Measurements from ENCODE around the gene COPS3.

The COPS3 gene

GRCh38 chr17:17252149-17252661 lies 28.8 kb downstream of the COPS3 start:
- in situ Hi-C loops (cut with MboI; ENCODE audit: low sequenced_read_pairs): no loop called here

GRCh38 chr17:17246879-17247278 lies 34.2 kb downstream of the COPS3 start:
- in situ Hi-C loops (cut with MboI; ENCODE audit: low sequenced_read_pairs): no loop called here

DNA sequence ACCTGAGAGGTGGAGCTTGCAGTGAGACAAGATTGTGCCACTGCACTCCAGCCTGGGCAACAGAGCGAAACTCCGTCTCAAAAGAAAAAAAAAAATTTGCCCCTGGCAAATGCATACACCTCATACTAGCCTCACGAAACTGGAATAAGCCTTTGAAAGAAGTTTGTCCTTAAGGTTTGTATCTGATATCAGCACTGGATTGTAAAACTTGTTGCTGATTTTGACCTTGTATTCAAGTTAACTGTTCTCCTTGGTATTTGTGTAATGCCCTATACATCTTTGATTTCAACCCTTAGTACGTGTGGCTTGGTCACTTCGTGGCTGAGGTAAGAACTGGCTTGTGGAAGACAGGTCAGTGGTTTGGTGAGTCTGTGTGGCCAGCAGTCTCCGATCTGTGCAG lies 37.9 kb downstream of the COPS3 start:
- in situ Hi-C loops (cut with MboI; ENCODE audit: low sequenced_read_pairs): no loop called here

DNA sequence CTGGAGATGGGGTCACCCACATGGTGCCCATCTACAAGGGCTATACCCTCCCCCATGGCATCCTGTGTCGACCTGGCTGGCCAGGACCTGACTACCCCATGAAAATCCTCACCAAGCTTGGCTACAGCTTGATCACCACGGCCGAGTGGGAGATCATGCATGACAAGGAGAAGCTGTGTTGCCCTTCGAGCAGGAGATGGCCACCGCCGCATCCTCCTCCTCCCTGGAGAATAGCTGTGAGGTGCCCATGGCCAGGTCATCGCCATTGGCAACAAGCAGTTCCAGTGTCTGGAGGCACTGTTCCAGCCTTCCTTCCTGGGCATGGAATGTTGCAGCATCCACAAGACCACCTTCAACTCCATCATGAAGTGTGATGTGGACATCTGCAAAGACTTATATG lies 38.8 kb downstream of the COPS3 start:
- in situ Hi-C loops (cut with MboI; ENCODE audit: low sequenced_read_pairs): no loop called here

DNA sequence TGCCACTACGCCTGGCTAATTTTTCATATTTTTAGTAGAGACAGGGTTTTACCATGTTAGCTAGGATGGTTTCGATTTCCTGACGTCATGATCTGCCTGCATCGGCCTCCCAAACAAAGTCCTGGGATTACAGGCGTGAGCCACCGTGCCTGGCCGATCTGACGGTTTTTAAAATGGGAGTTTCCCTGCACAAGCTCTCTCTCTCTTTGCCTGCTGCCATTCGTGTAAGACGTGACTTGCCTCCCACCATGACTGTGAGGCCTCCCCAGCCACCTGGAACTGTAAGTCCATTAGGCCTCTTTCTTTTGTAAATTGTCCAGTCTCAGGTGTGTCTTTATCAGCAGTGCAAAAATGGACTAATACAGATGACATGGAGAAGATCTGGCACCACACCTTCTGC lies 39.4 kb downstream of the COPS3 start:
- in situ Hi-C loops (cut with MboI; ENCODE audit: low sequenced_read_pairs): no loop called here

GRCh38 chr17:17239832-17240231 lies 41.2 kb downstream of the COPS3 start:
- in situ Hi-C loops (cut with MboI; ENCODE audit: low sequenced_read_pairs): no loop called here

DNA sequence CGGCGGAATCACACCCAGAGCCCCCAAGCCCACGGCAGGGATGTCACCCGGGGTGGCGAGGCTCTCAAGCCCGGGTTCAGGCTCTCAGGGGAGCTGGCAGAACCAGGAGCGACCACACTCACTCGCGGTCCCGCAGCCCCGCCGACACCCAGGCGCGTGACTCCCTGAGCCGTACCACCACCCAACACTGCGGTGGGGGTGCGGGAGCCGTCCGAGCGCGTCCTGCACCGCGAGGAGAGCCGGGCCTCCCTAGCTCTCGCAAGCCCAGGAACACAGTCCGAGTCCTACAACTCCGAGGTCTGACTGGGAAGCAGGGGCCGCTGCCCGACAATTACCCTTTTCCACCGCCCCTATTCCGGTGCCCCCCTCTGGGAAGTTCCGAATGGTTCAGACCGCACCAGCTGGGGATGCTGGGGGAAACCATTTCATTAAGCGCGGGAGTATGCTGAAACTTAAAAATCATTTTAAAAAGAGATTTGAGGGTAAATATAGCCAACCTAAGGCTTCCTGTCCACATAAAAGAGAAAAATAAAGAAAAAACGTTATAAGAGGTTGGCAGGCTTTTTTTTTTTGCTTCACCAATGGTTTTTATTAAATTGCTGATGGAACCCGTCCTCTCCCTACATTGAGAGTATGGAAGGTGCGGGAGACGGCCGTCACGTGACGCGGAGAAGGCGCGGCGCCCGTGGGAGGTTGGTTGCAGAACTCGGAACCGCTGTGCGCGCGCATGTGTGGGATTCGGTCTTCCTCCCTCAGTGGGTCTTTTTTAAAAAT lies 43.8 kb downstream of the COPS3 start, which contains the start of gene FLCN:
FLCN (minus strand) TSS at position 143 of the 774 bp plus-strand sequence. CDS start 9,031 bp downstream, outside the sequence.
- in situ Hi-C loops (cut with MboI; ENCODE audit: low sequenced_read_pairs): no loop called here

DNA sequence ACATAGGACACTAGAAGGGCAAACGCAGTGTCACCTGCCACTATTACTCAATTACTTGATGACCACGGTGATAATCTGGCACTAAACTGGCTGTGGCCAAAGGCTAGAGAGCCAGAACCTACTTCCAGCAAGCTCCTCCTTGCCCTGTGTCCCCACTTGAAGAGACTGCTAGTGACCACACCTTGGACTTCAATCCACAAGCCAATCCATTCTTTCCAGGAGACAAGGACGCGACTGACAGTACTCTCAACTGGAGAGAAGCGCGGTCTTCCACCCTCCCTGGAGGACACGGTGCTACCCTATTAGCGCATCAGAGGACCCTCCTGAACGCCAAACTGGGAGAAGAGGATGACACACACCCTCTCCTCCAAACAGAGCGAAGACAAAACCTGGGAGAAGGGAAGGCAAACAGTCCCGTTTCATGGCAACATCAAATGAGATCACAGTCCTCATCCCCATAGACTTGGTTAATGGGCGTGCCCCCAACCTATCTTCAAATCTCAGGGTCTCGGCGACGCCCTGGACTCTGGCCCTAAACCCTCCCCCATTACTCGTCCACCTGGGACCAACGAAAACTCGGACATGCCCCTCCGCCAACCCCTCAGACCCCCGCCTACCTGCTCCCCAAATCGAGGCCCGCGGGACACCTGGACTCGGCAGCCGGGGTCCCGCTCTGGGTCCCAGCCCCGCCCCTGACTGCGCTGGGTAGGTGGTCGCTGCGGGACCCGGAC lies 44.6 kb downstream of the COPS3 start:
- in situ Hi-C loops (cut with MboI; ENCODE audit: low sequenced_read_pairs): no loop called here

DNA sequence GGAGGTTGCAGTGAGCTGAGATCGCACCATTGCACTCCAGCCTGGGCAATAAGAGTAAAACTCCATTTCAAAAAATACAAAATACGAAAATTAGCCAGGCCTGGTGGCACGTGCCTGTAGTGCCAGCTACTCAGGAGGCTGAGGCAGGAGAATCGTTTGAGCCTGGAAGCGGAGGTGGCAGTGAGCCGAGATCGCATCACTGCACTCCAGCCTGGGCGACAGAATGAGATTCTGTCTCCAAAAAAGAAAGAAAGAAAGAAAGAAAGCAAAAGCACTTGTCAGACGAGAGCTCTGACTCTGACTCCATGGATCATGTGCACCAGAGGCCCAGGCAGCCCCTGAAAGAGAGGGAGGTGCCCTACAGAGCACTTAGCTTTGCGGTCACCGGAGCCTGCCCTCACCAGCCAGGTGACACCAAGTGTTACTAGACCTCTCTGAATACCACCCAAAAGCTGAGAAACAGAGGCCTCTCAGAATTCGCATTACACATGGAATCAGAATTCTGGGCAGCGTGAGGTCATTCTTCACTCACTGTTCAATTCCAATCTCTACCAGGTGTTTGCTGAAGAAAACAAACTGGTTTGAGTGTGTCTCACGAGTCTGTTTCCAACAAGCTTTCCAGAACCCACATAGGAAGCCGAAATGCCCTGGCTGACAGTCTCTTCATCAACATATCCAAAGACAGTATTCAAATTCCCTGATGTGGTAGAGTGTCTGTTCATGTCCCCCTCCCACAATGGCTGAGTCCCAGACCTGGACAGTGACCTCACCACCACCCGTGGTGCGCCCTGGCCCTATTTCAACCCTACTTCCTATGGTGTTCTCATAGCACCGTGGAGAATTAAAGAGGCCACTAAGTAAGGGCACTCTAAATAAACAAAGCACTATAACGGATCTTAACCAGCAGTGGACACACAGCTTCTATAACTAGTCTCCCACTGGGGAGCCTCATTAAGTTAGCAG lies 45.6 kb downstream of the COPS3 start:
- in situ Hi-C loops (cut with MboI; ENCODE audit: low sequenced_read_pairs): no loop called here

- in situ Hi-C loops (cut with MboI; ENCODE audit: low sequenced_read_pairs): no loop called here
These were observed 48.8 kb downstream of the COPS3 start for GRCh38 chr17:17232303-17232621.

DNA sequence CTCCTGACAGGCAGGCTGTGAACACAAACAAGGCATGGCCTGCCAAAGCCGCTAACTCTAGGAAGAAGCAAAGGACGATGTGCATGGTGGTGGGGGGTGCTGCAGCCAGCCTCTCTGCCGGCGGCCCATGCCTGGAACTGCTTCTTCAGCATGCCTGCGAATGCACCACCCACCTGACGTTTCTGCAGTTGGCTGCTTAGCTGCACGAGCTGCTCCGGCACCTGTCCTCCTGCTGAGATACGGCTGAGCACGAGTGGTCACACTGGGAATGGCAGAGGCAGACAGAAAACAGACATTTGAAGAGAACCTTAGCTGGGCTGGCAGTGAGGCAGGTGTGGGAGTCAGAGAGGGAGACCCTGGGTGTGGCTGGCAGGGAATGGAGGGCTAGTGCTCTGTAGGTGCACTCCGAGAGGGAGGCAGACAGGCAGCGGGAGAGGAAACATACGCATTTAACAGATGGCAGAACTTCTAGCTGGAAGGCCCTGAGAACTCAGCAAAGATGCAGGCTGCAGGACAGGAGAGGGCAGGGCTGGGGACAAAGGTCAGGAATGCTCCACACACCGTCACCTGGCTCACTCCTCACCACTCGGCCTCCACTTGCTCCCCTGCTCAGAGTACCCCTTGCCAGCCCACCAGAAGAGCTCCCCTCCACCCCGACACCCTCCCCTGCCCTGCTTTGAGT lies 49.3 kb downstream of the COPS3 start:
- in situ Hi-C loops (cut with MboI; ENCODE audit: low sequenced_read_pairs): no loop called here

- in situ Hi-C loops (cut with MboI; ENCODE audit: low sequenced_read_pairs): no loop called here
These were observed 51.3 kb downstream of the COPS3 start for GRCh38 chr17:17229416-17230384.

DNA sequence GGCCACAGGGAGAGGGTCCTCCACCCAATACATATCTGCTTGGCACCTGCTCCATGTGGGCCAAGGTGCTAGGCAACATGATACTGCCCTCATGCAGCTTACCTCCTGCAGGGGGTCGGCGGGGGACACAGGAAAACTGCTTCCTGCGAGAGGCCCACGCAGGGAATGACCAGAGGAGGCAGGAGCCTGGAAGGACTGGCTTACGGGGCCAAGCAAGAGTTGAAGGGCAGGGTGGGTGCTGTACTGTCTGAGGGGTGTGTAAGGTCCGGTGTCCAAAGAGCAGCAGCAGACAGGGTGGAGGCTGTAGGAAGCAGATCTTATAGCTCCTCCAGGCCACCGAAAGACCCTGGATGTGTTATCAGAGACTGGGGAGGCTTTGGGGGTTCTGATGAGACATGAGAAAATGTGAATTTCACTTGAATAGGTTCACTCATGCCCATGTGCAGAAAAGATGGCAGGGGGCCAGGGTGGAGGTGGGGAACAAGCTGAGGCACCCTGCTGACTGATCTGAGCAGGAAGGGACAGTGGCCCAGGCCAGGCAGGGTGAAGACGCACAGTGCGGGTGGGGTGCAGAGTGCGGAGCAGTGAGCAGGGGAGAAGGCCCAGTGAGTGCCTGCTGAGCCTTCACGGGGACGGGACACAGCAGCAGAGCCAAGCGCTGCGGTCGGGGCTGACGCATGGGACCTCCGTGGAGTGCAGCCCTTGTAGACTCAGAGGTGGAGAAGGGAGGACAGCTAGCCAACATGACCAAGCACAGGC lies 52.3 kb downstream of the COPS3 start:
- in situ Hi-C loops (cut with MboI; ENCODE audit: low sequenced_read_pairs): no loop called here

DNA sequence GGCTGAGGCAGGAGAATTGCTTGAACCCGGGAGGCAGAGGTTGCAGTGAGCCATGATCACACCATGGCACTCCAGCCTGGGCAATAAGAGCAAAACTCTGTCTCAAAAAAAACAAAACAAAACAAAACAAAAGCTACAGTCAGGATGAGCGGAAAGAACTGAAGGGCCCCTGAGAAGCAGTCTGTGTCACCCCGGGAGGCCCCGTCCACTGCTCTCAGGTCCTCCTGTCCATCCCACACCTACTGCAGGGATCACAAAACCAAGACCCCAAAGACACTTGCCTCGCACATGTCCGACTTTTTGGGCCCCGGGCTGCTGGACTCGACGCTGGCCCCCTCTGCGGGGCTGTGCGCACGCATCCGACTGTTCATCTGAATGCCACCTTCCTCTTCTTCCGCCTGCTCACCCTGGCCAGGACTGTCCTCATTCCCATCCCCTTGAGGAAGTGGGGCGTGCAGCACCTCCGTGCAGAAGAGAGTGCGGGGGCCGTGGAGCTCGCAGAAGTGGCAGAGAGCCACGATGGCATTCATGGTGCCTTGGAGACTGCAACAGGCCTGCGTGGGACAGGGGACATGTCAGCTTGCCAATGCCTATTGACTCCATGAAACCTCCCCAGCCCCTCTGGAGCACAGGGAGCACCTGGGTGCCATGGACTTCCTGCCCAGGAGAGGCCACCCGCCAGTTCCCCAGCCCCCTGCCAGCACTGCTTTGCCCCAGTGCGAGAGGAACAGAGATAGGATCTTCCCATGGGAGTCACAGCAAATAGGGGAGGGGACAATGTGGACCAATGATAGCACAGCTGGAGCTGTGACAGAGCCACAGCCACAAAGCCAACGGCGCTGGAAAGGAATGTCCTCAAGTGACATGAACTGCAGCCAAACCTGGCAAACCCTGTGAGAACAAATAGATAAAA lies 53.2 kb downstream of the COPS3 start:
- in situ Hi-C loops (cut with MboI; ENCODE audit: low sequenced_read_pairs): no loop called here

DNA sequence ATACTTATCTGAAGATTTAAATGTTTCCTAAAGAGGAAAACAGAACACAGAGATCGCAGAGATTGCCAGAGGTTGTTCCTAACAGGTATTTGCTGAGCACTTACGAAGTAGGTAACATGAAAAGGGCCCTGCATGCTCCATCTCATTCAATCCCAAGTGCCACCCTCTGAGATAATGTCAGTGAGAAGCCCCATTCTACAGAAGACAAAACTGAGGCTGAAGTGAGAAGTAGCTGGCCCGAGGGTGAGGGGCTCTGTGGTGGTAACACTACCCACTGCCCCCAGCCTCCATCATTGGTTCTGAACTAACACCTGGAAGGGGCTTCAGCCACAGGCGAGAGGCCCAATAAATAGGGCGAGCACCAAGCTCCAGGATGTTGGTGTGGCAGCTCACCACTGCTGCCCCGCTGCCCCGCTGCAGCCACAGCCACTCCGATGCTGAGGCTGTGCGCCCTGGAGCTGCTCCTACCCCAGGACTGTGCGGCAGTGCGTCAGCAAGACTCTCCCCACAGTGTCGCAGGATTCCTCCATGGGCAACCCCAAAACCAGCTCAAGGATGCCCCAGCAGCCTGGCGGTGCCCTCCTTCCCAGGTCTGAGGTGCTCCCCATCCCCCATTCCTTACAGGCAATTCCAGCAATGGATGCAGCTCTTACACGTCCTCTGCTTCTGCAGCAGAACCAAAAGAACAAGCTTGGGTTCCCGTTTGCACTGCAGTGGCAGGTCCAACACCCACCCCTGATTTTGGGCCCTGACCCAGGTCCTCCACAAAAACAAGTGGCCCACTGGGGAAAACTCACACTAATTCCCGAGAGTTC lies 54.4 kb downstream of the COPS3 start:
- in situ Hi-C loops (cut with MboI; ENCODE audit: low sequenced_read_pairs): no loop called here

- in situ Hi-C loops (cut with MboI; ENCODE audit: low sequenced_read_pairs): no loop called here
These were observed 55.1 kb downstream of the COPS3 start for GRCh38 chr17:17225901-17226300.

DNA sequence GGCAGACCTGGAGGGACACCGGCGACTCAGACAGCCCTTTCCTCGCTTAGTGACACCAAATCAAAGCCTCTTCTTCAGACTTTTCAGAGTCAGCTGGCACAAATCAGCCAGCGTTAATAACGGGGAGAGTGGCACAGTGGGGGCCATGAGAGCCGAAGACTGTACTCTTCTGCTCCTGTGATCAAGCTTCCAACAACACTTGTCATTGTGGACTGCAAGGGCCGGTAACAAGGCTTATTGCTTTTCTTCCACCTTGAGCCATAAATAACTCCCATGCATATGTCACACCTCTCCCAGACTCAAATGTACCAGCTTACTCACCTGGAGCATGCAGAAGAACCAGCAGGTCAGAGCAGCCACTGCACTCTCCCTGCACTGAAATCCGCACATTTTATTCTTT lies 56.9 kb downstream of the COPS3 start:
- in situ Hi-C loops (cut with MboI; ENCODE audit: low sequenced_read_pairs): no loop called here
